ENCODE measurements around the gene DMBX1.

The DMBX1 gene

DNA sequence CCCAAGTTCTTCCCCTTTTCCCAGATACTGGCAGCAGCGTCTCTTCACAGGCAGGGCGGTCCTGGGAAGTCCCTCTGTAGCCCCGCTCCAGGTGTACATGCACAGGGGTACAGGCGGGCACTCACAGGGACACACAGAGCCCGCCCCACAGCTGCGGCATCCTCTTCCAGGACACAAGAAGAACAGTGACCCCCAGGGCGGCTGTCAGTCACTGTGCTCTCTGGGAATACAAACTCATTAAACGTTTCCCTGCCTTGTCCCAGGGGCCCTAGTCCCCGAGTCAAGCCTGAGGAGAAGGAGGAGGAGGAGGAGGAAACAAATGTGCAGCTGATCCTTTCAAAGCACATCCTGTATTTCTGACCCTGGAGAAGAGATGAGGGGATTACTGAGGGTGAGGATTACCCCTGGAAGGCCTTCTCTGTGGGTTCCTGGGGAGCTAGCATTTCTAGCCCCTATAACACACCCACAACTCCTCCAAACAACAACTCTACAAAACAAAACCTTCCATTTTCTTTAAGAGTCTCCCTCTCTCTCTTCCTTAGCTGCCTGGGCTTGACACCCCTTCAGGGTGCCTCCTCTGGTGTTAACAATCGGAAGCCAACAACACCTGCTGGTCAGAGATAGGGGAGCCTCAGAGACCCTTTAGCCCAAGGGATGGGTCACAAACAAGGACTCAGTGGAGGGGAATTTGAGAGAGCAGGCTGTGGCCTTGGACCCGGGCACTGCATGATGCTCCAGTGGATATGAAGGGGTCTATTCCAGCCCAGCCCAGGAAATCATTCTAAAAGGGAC is 28.4 kb upstream of the DMBX1 start:
- no peak for DNase-seq

DNA sequence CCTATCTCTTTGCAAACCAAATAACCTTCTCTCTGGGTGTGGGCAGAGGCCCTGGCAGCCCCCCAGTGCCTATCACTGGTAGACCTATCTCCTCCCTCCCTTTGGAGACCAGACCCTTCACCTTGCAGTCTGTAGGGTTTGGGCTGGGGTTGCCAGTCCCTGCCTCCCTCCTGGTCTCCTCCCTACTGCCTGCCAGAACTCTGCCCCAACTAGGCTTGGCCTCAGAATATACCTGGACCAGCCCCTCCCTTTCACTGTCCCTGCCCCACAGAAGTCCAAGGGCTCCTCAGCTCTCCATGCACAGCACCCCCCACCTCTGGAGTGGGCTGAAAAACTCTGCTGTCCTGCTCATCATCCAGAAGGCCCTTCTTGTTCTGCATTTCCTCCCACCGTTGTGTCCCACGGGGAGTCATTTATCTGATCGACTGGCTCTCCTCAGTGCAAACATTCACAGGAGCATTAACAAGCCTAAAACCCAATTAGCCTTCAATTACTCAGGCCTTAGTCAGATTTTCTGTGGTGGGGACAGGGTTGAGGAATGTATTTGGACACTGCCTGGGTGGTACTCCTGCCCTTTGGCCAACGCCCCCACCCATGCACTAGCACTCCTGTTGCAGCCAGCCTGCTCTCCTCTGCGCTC is 27.7 kb upstream of the DMBX1 start:
- DNase-seq: no peak

DNA sequence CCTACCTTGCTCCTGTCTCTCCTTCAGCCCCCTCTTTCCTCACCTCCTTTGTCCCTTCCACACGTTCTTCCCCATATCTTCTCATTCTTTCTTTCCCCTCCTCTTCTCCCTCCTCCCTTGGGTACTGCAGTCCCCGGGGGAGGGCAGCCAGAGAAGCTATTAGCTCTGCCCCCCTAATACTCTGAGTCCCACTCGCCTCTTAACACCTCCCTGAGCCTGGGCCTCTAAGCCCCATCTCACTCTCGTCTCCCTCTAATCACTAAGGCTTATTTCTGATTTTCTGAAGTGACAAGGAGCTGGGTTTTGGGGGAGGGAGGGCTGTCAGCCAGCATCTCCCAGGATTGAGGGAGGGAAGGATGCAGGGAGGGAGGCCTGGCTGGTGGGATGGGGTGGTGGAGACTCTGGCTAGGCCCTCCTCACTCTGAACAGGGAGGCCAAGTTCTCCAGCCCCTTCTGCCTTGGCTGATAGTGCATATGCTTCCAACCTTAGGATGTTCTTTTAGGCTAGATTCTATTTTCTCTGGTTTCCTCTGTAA is 25.6 kb upstream of the DMBX1 start:
- DNase-seq: no peak

DNA sequence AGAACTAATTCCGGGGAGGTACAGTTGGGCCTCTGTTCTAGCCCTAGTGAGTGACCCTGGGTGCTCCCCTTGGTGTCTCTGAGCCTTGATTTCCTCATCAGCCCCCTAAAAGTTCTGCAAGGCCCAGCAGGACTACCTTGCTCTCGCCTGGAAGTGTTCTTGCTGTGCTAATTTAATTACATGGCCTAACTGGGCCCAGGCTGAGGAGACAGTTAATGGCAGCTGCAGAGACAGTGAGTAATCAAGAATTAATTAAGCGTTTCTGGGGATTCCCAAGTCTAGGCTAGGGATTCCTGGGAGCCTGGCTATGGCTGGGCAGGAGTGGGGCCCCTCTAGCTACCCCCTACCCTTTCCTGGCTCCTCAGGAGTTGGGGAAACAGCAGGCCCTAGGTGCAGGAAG is 24.7 kb upstream of the DMBX1 start:
- no peak for DNase-seq

DNA sequence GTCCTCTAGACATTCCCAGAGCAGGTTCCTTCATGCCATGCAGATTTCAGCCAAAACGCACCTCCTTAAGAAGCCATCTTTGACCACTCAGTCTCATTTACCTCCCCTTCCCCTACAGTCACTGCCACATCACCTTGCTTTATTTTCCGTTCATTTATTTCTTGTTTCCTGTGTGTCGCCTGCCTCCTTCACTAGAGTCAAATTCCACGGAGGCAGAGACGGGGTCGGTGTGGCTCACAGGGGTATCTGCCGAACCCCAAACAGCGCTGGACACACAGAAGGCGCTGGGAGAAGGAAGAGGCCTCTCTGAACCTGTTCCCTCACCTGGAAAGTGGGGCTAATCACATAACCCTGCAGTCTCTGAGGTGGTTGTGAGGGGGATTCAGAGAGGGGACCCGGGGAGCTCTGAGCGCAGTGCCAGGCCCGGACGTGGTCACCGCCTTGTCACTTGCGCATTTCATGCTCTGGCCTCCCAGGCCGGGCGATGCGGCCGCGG is 23.6 kb upstream of the DMBX1 start:
- no peak for DNase-seq

DNA sequence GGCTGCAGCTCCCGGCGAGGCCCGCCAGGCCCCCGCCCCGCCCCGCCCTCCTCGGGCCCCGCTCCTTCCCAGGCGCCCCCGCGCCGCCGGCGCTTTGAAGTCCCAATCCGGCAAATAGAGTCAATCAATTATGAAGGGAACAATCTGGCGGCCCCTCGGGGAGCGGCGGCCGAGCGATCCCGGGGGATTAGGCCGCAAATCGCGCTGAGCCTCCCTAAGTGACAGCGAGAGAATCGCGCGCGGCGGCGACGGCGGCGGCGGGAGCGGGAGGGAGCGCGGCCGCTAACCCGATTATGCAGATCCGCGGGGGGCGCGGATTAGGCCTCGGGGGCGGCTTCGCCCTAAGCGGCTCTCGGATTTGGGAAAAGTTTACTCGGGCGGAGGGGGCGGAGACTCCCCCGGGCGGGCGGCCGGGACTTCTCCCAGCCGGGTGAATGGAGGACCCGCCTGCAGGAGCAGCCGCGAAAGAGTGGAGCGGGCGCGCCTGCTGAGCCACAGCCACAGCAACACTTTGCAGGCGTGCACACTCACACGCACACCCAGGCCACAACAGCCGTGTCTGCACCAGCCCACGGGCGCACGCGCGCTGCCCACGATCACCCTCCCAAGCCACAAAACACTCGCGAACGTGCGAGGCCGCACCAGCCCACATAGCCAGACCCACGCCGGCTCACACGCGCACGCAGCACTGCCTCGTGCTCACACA is 23.0 kb upstream of the DMBX1 start:
- peak; percentile 14 for DNase-seq

DNA sequence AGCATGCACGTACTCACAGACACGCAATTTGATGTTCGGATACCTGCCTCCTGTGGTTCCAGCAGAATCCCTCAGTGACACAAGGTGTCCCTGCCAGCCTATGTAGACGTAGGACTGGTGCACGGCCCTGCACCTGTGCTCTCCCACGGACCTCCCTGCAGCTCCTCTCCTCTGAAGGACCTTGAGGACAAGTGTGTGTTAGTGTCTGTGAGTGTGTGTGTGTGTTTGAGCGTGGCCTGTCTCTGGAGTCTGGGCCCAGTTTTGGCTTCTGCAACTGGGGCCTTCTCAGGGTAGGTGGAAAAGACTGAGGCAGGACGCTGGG is 22.5 kb upstream of the DMBX1 start:
- no peak for DNase-seq

DNA sequence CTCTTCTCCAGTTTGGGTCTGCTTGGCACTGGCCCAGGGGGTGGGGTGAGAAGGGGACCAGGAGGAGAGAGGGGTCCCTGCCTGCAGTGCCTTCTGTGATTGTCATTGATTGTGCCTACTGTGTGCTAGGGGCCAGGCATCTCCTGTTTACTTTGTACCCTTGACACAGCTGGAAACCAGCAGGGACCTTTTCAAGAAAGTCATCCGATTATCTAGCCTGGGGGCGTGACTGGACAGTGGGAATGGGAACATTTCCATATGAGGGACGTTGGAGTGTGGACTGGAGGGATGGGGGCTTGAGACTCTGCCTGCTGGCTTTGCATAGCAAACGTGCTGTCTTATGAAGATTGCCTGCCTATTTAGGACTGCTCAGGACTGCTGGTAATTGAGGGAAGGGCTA is 19.8 kb upstream of the DMBX1 start:
- no peak for DNase-seq

DNA sequence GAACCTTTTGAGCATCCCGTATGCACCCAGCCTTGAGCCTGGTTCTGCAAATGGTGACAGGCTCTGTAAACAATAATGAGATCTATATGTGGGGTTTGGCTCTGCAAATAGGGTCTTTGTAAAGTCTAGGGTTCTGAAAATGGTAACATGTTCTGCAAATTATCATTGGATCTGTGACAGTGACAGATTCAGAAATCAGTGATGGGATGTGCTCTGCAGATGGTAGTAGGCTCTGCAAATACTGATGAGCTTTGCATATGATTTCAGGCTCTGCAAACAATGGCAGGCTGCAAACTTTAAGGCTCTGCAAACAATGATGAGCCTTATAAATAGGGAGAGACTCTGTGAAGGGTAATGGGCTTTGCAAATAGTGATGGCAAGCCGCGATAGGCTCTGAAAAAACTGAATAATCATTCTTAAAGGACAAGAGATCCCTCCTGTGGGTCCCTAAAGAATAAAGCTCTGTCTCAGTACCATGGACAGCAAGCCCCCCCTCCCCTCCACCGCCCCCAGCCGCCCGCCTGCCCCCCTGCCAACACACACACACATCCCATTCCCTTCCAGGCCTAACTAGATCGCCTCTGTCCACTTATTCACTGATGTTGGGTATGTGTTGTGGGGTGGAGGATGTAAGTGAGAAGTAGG is 17.7 kb upstream of the DMBX1 start:
- DNase-seq: no peak

DNA sequence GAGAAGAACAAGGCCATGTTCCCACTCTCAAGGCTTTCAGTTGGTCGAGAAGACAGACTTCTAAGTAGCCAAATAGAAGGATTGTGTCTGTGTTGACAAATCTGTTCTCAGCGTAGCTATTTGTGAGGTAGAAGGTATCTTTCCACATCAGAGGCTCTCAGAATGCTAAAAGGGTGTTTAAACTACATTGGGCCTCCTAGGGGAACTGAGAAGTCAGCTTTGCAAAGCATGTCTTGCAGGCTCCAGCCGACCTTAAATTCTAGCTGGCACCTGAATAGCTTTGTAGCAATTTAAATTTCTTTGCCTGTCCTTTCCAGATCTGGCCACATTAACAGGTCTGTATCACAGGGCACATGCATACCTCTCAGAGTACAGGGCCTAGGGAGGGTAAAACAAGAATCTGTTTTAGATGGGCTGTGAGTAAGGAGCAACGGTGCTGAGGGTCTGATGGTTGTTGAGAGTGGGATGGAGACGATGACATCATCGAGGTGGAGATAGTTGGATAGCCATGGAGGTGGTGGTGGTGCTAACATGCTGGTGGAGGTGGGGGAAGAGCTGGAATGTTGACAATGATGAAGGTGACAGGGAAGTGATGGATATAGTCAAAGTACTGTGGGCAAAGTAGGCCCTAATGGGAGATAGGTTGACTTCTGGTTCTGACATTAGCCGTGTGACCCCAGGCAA is 17.0 kb upstream of the DMBX1 start:
- DNase-seq: no peak

DNA sequence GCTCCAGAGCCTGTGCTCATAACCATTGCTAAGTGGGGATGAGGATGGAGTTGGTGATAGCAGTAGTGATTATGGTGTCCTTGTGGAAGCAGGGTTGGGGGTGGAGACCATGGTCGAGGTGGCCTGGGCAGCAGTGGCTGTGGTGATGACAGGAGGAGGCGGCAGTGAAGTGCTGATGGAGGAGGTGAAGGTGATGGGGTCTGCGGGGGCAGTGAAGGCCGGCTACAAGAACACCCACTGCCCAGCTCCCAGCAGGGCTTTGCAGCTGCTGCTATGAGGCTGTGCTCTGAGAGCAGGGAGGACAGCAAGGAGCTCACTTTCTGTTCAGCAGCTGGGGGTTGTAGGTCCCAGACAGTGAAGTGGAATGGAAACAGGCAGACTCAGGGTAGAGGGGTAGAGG is 15.6 kb upstream of the DMBX1 start:
- no peak for DNase-seq

DNA sequence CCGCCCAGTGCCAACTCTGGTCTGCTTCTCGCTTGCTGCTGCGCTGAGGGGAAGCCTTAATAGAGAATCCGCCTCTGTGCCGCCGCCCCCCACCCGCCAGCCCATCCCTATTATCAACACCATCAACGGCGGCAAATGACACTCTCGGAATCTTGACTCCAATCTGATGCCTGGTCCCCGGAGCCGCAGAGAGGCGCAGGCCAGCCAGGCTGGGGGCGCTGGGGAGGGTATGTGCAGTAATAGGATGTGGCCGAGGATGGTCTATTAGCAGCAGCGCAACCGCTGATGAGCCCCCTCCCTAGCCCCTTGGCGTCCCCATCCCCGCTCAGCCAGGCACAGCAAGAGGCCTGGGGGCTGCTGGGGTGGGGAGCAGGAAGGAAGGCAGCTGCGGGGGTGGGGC is 15.1 kb upstream of the DMBX1 start:
- DNase-seq: no peak

DNA sequence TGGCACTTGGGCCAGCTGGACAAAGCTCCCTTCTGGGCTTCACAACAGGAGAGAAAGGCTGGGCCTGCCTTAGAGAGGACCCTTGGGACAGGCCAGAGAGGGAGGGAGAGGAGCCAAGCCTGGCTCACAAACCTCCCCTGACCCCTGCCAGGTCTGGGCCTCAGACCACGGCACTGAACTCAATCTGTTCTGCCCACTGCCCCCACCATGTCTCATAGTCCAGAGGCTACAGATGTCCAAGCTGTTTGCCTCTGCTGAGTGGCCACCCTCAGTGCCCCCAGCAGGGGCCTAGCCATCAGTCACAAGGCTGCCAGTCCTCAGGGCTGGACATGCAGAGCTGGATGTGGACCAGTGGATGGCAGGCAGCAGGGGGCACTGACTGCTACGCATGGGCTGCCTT is 13.0 kb upstream of the DMBX1 start:
- no peak for DNase-seq

DNA sequence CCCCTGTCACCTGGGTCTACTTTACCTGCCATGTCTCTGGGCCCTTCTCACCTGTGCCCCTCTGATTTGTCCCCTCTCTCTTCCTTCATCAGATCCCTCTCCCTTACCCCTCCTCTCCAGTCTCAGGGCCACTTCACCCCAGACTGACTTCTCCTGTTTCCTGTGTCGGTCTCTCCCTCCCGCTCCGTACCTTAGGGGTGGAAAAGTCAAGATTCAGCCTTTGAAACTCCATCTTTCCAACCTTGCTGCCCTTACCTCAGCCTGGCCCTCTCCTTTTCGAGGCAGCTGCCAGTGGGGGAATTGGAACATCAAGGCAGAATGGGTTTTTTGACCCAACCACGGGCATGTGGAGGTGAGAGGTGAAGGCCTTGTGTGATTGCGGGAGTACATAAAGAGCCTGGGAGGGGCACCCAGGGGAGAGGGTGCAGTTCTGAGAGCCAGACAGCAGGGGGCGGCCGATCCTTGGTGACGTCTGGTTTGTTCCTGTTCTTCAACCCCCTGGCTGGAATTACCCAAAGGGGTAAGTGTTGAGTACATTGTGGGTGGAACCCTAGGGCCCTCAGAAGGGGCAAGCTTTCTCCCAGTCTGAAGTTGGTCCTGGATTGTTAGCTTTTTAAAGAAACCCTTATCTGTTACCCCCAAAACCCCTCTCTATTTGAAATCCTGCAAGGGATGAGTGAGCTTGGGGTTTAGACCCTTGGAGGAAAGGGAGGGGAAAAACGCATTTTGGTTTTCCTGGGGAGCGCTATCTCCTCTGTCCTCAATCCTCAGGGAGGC is 12.3 kb upstream of the DMBX1 start:
- peak; percentile 88 for DNase-seq

DNA sequence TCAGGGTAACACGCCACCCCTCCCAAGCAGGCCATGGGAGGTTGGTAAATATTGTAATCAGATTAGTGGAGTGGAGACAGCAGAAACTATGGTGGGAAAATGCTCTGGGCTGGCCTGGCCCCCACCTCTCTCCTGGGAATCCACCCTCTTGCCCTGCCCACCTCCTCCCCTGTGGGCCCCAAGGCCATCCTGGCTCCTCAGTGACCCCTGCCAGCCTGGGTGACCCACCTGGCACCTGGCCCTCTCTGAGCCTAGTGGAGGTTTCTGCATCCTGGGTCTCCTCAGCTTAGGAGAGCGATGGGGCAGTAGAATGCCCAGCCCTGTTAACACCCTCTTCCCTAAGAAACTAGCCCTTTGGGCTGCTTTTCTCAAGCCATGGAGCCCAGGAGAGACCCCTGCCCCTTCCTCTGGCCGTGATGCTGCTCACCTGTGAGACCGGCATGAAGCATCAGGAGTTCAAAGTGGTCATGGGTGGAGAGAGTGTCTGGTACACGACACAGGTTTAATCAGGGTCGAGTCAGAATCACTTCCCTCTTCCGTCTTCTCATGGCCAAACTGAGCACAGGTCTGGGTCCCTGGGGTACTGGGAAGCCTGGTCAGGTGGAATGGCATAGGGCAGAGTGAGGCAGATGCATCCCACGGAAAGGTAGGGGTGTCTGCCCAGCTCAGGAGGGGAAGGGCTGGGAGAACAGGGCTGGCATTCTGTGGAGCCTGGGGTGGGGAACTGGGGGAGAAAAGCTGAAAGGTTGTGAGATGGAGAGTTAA is 10.7 kb upstream of the DMBX1 start:
- no peak for DNase-seq

DNA sequence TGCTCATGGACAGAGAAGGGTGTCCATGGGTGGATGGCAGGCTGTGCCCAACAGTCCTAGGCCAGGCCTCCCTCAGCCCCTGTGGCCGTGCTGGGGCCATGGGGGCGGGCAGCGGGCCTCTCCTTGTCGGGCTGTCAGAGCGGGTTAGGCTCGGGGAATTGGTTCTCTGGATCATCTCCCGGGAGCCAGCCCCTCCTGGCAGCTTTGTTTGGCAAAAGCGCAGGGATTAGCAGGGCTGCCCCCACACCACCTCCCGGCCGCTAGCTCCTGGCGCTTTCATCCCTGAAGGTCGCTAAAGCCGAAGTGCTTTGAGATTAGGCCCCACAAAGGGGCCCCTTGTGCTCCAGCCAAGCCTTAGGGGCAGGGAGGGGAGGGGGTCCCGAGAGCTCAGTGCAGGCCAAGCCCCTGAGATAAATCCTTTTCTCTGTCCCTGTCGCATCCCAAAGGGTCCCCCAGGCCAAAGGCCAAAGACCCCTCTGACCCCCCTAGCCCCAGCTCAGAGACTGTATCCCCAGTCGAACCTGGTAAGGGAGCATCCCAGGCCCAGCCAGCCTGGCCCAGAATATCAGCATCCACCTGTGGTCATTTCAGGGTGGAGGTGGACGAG is 9.8 kb upstream of the DMBX1 start:
- no peak for DNase-seq

DNA sequence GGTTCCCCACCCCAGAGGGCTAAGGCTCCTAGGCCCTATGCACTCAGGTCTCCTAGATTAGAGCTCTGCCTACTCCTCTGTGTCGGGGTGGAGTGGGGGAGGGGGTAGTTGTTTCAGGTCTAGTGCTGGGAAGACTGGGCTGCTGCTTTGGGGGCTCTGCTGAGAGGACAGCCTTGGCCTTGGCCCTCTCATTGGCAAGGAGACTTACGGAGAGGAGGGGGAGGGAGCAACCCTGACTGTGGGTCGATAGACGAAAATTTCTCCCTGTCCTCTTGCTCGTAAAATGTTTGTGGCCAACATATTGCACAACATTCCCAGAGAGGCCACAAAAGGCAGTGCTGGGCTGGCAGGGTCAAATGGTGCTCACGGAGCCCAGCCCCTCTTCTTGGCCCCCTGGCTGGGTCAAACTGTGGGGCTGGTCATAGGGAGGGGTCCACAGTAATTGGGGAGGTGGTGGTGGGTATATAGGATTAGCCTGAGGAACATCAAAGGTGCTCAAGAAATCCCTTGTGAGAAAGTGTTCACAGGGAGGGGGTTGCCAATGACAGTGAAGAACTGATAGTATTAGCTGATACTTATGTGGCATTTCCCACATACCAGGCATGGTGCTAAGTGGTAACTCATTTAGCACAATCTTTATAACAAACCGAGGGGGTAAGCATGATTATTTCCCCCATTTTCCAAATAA is 8.5 kb upstream of the DMBX1 start:
- no peak for DNase-seq

DNA sequence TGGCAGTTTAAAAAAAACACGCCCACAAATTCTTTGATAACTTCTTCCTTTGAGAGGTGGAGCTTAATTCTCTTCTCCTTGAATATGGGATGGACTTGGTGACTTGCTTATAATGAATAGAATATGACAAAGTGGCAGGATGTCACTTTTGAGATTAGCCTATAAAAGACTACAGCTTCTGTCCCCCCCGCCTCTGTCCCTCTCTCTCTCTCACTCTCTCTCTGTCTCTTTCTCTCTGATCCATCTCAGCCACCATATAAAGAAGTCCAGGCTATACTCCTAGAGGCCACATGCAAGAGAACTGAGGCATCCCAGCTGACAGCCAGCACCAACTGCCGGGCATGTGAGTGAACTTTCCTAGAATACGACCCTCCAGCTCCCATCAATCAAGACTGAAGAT is 7.7 kb upstream of the DMBX1 start:
- DNase-seq: peak; percentile 32

DNA sequence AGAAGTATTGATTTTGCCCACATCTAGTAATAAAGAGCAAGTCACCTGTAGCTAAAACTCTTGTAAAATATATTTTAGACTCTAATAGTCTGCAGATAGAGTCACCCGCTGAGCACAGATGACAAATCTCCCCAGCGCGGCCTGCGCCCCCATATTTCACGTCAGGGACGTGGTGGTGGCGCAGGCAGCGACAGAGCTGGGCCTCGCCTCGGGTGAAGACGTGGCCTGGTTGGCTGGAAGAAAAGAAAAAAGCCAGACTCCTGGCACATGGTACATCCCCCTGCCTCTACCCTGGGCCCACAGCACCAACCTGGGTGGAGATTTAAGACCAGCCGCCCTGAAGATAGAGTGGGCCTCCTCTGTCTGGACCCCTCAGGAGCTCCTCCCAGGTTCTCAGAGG is 6.0 kb upstream of the DMBX1 start:
- DNase-seq: no peak

Measured in hematopoietic multipotent progenitor cell treated with erythropoietin and hydrocortisone succinate and interleukin-3 and kit ligand, for 4 days (in vitro differentiated cells).